Neuronal stem cell (in vitro differentiated cells): ENCODE results near the gene MLX.

Experiments used
- DNase-seq: peaks from one replicate; pipeline ENCODE4 v3.0.0-alpha.2; 2013; ENCODE audit warnings: low spot score
- H2AFZ ChIP-seq: one replicate; pipeline ENCODE4 v1.6.1; 2013; ENCODE audit warnings: mild to moderate bottlenecking, low read length, inconsistent platforms
- H2AK5ac ChIP-seq: 2 replicates; pipeline ENCODE4 v1.6.1; 2013; ENCODE audit warnings: low read depth, mild to moderate bottlenecking, inconsistent platforms, low read length, moderate library complexity, mixed read lengths
- H2BK120ac ChIP-seq: 2 replicates; pipeline ENCODE4 v1.6.1; 2013; ENCODE audit warnings: low read depth, mild to moderate bottlenecking, inconsistent platforms, low read length, moderate library complexity, mixed read lengths
- H2BK12ac ChIP-seq: one replicate; pipeline ENCODE4 v1.6.1; 2013; ENCODE audit warnings: low read length, inconsistent platforms
- H2BK15ac ChIP-seq: 2 replicates; pipeline ENCODE4 v1.6.1; 2013; ENCODE audit warnings: mild to moderate bottlenecking, low read length, inconsistent platforms, mixed read lengths
- H2BK5ac ChIP-seq: one replicate; pipeline ENCODE4 v1.6.1; 2013; ENCODE audit warnings: inconsistent platforms, mild to moderate bottlenecking, low read length, moderate library complexity
- H3K14ac ChIP-seq: one replicate; pipeline ENCODE4 v1.6.1; 2013; ENCODE audit warnings: low read length, inconsistent platforms
- H3K18ac ChIP-seq: 2 replicates; pipeline ENCODE4 v1.6.1; 2013; ENCODE audit warnings: low read length, inconsistent platforms
- H3K23ac ChIP-seq: 2 replicates; pipeline ENCODE4 v1.6.1; 2013; ENCODE audit warnings: low read depth, mild to moderate bottlenecking, mixed read lengths, low read length, inconsistent platforms; ENCODE audit not compliant: poor library complexity
- H3K27ac ChIP-seq: replicated peaks from 3 replicates; pipeline ENCODE4 v1.5.1; 2013; ENCODE audit warnings: low read length, inconsistent platforms
- H3K27me3 ChIP-seq, 3 experiments: 2 replicates each; pipeline ENCODE4 v1.6.1; 2013; ENCODE audit warnings: low read length in 3 of 3, mild to moderate bottlenecking in 2 of 3, inconsistent platforms in 1 of 3, low read depth in 1 of 3, mixed read lengths in 1 of 3, moderate library complexity in 1 of 3; ENCODE audit not compliant: control insufficient read depth in 3 of 3, insufficient read depth in 3 of 3
- H3K36me3 ChIP-seq, 2 donors: replicated peaks in 1 of 2; 2 replicates each; pipeline ENCODE4 v1.6.1; 2013; ENCODE audit warnings: low read length in 2 of 2; ENCODE audit not compliant: control insufficient read depth in 2 of 2, insufficient read depth in 2 of 2
- H3K4ac ChIP-seq: 2 replicates; pipeline ENCODE4 v1.6.1; 2013; ENCODE audit warnings: inconsistent platforms, mild to moderate bottlenecking, low read length, moderate library complexity
- H3K4me1 ChIP-seq, 2 donors: 1 replicate in 1 of 2; 2 replicates in 1 of 2; pipeline ENCODE4 v1.6.1; 2013; ENCODE audit warnings: low read length in 2 of 2, low read depth in 1 of 2; ENCODE audit not compliant: control insufficient read depth in 2 of 2, insufficient read depth in 1 of 2
- H3K4me2 ChIP-seq: one replicate; pipeline ENCODE4 v1.6.1; 2013; ENCODE audit warnings: mild to moderate bottlenecking, low read length, inconsistent platforms; ENCODE audit not compliant: insufficient read depth, poor library complexity, severe bottlenecking
- H3K4me3 ChIP-seq, 2 donors: 2 replicates each; pipeline ENCODE4 v1.5.1; 2013; ENCODE audit warnings: low read length in 2 of 2, mild to moderate bottlenecking in 2 of 2, inconsistent platforms in 1 of 2, moderate library complexity in 1 of 2
- H3K79me1 ChIP-seq: one replicate; pipeline ENCODE4 v1.6.1; 2013; ENCODE audit warnings: low read depth, mild to moderate bottlenecking, inconsistent platforms, low read length, moderate library complexity
- H3K9ac ChIP-seq: one replicate; pipeline ENCODE4 v1.6.1; 2013; ENCODE audit warnings: mild to moderate bottlenecking, low read depth, low read length, inconsistent platforms; ENCODE audit not compliant: poor library complexity
- H3K9me3 ChIP-seq, 2 donors: replicated peaks in 1 of 2; 2 replicates each; pipeline versions ENCODE3 to v1.6.1; 2013; ENCODE audit warnings: low read length in 2 of 2, mild to moderate bottlenecking in 2 of 2, inconsistent platforms in 1 of 2, low read depth in 1 of 2, mixed read lengths in 1 of 2, moderate library complexity in 1 of 2; ENCODE audit not compliant: control insufficient read depth in 2 of 2, insufficient read depth in 1 of 2
- H4K8ac ChIP-seq: one replicate; pipeline ENCODE4 v1.6.1; 2013; ENCODE audit warnings: low read depth, mild to moderate bottlenecking, inconsistent platforms, low read length, moderate library complexity
- H4K91ac ChIP-seq: one replicate; pipeline ENCODE4 v1.6.1; 2013; ENCODE audit warnings: low read length, low read depth, mild to moderate bottlenecking, inconsistent platforms; ENCODE audit not compliant: poor library complexity
- WGBS, 2 donors: extraction: QIAGEN DNeasy Blood & Tissue Kit; methylation state at CpG; one replicate each; pipeline ENCODE4 v1.1.7; 2013; ENCODE audit warnings: missing lambda C conversion rate in 2 of 2, mixed read lengths in 1 of 2; ENCODE audit not compliant: insufficient read length in 2 of 2, insufficient replicate concordance in 1 of 2; ENCODE audit errors: extremely low coverage in 2 of 2; 5-methylcytosine and 5-hydroxymethylcytosine counted together

The MLX gene

DNA sequence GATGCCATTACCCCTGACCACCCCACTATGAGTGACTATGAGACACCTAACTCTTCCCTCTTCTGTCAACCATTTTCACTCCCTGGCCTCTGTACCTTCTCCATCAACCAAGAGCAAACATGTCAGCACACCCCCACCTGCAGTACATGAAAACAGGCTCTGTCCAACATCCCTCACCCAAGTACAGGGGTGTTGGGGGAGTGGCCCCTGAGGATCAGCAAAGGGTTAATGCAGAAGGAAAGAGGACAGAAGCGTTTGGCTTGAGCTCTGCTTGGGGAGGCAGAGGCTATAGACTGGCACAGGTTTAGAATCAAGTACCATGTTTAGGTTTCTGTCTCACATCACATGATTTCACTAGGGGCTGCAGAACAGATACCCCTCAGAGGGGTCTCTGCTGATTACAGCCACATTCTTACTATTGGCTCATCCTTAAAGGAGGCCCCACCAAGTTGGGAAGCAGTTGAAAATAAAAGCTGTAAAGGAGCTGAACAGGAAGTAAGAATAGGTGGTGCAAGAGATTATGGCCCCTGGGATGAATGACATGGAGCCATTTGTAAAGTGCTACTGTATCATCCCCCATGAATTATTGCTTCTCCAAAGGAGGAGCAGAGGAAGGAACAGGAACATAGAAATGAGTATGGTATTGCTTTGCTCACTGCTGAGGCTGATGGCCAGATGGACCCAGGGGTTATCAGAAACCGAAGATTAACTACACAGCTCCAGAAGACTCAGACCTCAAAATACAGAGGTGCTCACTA is 13.1 kb downstream of the MLX start:
- H3K27me3 ChIP-seq, result no peaks in the 10 kb centered on the region
- no peak for DNase-seq
- no peak overlapping the region for H3K27ac ChIP-seq
- no peak overlapping the region for H3K4ac ChIP-seq
- no peak overlapping the region for H3K14ac ChIP-seq
- H2BK15ac ChIP-seq, result no peak overlapping the region
- H2BK120ac ChIP-seq, result no peak overlapping the region
- no peak overlapping the region for H3K18ac ChIP-seq
- peaks cover 0 to 12% of the 10 kb centered on the region in 2 donors for H3K4me1 ChIP-seq
- H2AK5ac ChIP-seq, result no peak overlapping the region
- H2AFZ ChIP-seq, result no peak overlapping the region
- no peak overlapping the region for H3K9ac ChIP-seq
- no peak overlapping the region for H3K4me2 ChIP-seq
- no peak overlapping the region for H4K91ac ChIP-seq
- peaks cover 3% of the 10 kb centered on the region for H3K79me1 ChIP-seq
- H2BK5ac ChIP-seq, result no peak overlapping the region
- H2BK12ac ChIP-seq, result no peak overlapping the region
- H3K23ac ChIP-seq, result no peak overlapping the region
- WGBS, 2 donors, result no CpG with 5 or more reads among the region's 2 CpGs
- H3K4me3 ChIP-seq, result no peak overlapping the region
- H3K9me3 ChIP-seq, result peaks cover 0 to 1% of the 10 kb centered on the region in 2 donors
- H3K36me3 ChIP-seq, result peaks cover 24 to 77% of the 10 kb centered on the region in 2 donors
- no peak overlapping the region for H4K8ac ChIP-seq

DNA sequence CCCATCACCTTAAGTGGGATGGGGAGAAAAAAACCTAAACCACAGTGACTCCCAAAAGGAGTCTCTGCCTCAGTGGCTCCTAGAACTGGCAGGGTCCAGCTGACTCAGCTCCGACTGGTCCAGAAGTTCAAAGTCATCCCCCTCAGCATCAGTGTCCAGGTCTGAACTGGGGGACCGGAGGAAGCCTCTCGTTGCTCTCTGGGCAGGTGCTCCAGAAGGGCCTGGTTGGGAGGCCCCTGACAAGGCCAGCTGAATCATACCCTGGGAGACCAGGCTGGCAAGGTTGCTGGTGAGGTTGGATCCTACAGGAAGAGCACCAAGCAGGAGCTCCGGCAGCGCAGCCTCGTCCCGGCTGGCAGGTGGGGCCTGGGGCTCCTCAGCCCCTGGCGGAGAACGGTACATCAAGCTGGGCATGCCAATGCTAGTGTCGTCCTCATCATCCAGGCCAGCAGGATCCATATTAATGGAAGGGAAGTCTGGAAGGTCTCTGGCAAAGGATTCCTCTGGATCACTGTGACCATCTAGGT is 14.9 kb downstream of the MLX start:
- no peak overlapping the region for H2AK5ac ChIP-seq
- no peak overlapping the region for H4K8ac ChIP-seq
- H3K79me1 ChIP-seq, result peaks cover 3% of the 10 kb centered on the region
- no peak overlapping the region for H3K4me2 ChIP-seq
- no peak overlapping the region for H3K27ac ChIP-seq
- H3K4ac ChIP-seq, result no peak overlapping the region
- H2BK15ac ChIP-seq, result no peak overlapping the region
- H3K27me3 ChIP-seq, result no peaks in the 10 kb centered on the region
- H3K4me3 ChIP-seq, result no peak overlapping the region
- H3K18ac ChIP-seq, result no peak overlapping the region
- peaks cover 0 to 1% of the 10 kb centered on the region in 2 donors for H3K9me3 ChIP-seq
- H2AFZ ChIP-seq, result no peak overlapping the region
- no peak overlapping the region for H4K91ac ChIP-seq
- WGBS, 2 donors, result no CpG with 5 or more reads among the region's 10 CpGs
- H2BK5ac ChIP-seq, result no peak overlapping the region
- no peak for DNase-seq
- H3K4me1 ChIP-seq, result peaks cover 0 to 4% of the 10 kb centered on the region in 2 donors
- H3K23ac ChIP-seq, result no peak overlapping the region
- H2BK12ac ChIP-seq, result no peak overlapping the region
- no peak overlapping the region for H3K14ac ChIP-seq
- no peak overlapping the region for H2BK120ac ChIP-seq
- H3K36me3 ChIP-seq, result peaks cover 34 to 77% of the 10 kb centered on the region in 2 donors
- H3K9ac ChIP-seq, result no peak overlapping the region

DNA sequence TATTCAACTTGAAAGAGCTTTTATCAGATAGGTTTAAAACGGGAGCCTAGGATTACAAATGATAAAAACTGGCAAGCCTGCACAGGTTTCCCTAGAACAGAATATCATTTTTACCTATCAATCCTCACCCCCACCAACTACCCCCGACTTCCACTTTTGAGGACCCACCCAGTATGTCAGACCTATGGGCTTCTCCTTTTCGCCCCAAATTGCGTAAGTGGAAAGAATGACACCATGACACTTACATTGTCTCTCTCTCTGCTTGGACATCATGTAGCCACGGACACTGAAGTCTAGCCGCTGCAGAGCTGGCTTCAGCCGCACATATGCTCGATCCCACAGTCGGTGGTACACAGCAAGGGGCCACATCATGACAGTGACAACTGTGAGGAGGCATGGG is 18.0 kb downstream of the MLX start:
- no peak overlapping the region for H2AFZ ChIP-seq
- no peak overlapping the region for H3K9ac ChIP-seq
- peak overlapping the region in 1 of 2 donors; percentile 68 for H3K4me3 ChIP-seq
- H2BK15ac ChIP-seq, result no peak overlapping the region
- H3K4me1 ChIP-seq, result no peaks in the 10 kb centered on the region
- no peak overlapping the region for H4K8ac ChIP-seq
- H3K9me3 ChIP-seq, result peaks cover 0 to 1% of the 10 kb centered on the region in 2 donors
- peaks cover 41 to 95% of the 10 kb centered on the region in 2 donors for H3K36me3 ChIP-seq
- no peak for DNase-seq
- no peak overlapping the region for H4K91ac ChIP-seq
- H2BK12ac ChIP-seq, result no peak overlapping the region
- H3K79me1 ChIP-seq, result no peaks in the 10 kb centered on the region
- H3K4me2 ChIP-seq, result no peak overlapping the region
- no peak overlapping the region for H2AK5ac ChIP-seq
- no CpG with 5 or more reads among the region's 9 CpGs for WGBS, 2 donors
- no peak overlapping the region for H2BK5ac ChIP-seq
- H3K23ac ChIP-seq, result no peak overlapping the region
- H3K14ac ChIP-seq, result no peak overlapping the region
- H3K27me3 ChIP-seq, result no peaks in the 10 kb centered on the region
- H2BK120ac ChIP-seq, result no peak overlapping the region
- no peak overlapping the region for H3K18ac ChIP-seq
- H3K27ac ChIP-seq, result no peak overlapping the region
- no peak overlapping the region for H3K4ac ChIP-seq

DNA sequence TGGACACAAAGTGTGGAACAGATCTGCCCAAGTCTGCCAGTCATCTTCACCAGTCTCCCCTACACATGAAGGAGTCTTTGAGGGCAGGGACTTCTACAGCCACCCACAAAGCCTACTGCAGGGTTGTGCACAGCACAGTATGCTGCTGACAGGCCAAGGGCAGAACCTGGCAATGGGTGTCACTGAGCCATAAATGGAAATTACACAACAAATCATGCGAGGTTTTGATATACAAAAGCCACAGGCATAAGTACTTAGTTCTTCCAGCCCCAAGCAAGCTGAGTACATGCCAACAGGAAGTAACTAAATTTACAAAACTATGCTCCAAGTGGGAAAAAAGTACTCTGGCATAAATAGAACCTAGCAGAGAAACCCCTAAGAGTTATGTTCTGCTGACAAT is 18.5 kb downstream of the MLX start:
- H4K91ac ChIP-seq, result no peak overlapping the region
- no peak overlapping the region for H3K23ac ChIP-seq
- peaks cover 0 to 1% of the 10 kb centered on the region in 2 donors for H3K9me3 ChIP-seq
- no peak overlapping the region for H3K9ac ChIP-seq
- H2BK120ac ChIP-seq, result no peak overlapping the region
- H2AK5ac ChIP-seq, result no peak overlapping the region
- no CpG with 5 or more reads among the region's 1 CpG for WGBS, 2 donors
- no peak overlapping the region for H2AFZ ChIP-seq
- DNase-seq, result no peak
- H3K79me1 ChIP-seq, result no peaks in the 10 kb centered on the region
- no peak overlapping the region for H4K8ac ChIP-seq
- peak overlapping the region in 1 of 2 donors; percentile 68 for H3K4me3 ChIP-seq
- no peak overlapping the region for H2BK5ac ChIP-seq
- H2BK12ac ChIP-seq, result no peak overlapping the region
- H3K27me3 ChIP-seq, result no peaks in the 10 kb centered on the region
- H3K18ac ChIP-seq, result no peak overlapping the region
- H3K4ac ChIP-seq, result no peak overlapping the region
- H3K4me1 ChIP-seq, result no peaks in the 10 kb centered on the region
- H3K14ac ChIP-seq, result no peak overlapping the region
- no peak overlapping the region for H2BK15ac ChIP-seq
- peaks cover 38 to 95% of the 10 kb centered on the region in 2 donors for H3K36me3 ChIP-seq
- no peak overlapping the region for H3K27ac ChIP-seq
- H3K4me2 ChIP-seq, result no peak overlapping the region
